Neural progenitor cell (in vitro differentiated cells): ENCODE results near the gene INPP5F.

ENCODE experiments used
- EZH2 ChIP-seq: fragments of 200-600 bp; sonication (generic); IDR thresholded peaks from 2 replicates; pipeline ENCODE4 v1.6.1; 2017; ENCODE audit warnings: antibody characterized with exemption, mild to moderate bottlenecking, moderate library complexity
- TF ChIP-seq, protein P1 (sequence below): fragments of 200-600 bp; sonication (generic); IDR thresholded peaks from 2 replicates; pipeline ENCODE4 v1.5.1; 2017; ENCODE audit warnings: antibody characterized with exemption, mild to moderate bottlenecking

DNA sequence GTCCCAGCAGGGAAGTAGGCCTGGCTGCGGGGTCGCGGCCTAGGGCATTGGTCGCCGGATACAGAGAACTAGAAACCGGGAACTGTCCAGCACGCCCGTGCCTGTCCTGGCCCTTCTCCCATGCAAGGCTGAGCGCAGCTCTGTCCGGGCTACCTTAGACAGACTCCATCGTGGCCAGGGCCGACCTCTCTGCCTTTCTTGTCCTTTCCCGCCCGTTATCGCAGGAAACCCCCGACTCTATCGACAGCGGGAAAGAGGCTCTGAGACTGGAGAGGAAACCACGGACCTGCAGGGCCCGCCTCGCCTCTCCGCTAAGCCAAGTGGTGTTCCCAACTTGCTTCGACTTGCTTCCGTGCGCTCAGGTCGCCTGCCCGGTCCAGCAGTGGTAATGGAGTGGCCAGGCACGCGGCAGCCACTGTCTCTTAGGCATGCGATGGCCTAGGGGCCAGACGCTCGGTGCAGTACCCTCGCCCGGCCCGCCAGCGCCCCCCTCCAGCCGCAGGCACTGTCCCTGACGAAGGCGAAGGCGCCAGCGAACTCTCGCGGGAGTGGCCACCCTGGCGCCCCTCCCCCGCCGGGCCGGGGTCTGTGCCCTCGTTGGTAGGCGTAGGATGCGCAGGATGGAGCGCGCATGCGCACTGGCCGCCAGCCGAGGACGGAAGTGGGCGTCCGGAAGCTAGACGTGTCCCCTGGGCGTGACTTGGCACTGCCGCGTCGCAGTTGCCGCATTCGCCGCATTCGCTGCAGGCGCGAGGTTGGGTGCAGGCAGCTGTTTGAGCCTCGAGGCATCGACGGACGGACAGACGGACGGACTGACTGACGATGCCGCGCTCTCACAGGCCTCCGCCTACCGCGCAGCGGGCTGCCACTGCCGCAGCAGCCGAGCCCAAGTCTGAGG, 92.4 kb downstream of the INPP5F start:
- TF ChIP-seq, protein P1, sequence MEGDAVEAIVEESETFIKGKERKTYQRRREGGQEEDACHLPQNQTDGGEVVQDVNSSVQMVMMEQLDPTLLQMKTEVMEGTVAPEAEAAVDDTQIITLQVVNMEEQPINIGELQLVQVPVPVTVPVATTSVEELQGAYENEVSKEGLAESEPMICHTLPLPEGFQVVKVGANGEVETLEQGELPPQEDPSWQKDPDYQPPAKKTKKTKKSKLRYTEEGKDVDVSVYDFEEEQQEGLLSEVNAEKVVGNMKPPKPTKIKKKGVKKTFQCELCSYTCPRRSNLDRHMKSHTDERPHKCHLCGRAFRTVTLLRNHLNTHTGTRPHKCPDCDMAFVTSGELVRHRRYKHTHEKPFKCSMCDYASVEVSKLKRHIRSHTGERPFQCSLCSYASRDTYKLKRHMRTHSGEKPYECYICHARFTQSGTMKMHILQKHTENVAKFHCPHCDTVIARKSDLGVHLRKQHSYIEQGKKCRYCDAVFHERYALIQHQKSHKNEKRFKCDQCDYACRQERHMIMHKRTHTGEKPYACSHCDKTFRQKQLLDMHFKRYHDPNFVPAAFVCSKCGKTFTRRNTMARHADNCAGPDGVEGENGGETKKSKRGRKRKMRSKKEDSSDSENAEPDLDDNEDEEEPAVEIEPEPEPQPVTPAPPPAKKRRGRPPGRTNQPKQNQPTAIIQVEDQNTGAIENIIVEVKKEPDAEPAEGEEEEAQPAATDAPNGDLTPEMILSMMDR = peak; percentile 58
- TF ChIP-seq EZH2 = no peak
